ENCODE data around the gene OGFOD1.
"Not testable (repeated sequence)": the region's sequence is repeated elsewhere in the genome, so short reads cannot be mapped to it uniquely, and the experiment has no call there.

The OGFOD1 gene

DNA sequence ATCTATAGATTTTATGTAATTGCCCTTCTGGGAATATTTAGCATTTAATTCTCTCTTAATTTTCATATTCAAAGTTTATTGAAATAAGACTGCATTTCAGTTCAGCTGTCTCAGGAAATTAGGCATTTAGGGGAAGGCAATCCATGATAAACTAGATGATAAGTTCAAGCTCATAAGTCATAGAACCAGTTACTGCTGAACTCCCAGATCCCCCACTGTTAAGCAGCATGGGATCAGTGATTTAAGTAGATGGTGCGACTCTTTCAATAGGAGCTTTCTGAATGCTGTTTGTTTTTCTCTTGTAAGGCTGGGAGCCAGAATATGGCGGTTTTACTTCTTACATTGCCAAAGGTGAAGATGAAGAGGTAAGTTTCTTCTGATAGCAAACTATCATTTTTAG lies 23.8 kb downstream of the OGFOD1 start:
- no peak for DNase-seq (ENCODE audit: low read depth)
- H3K4me3 ChIP-seq (ENCODE audit: low read depth, low read length): no peak overlapping the region

DNA sequence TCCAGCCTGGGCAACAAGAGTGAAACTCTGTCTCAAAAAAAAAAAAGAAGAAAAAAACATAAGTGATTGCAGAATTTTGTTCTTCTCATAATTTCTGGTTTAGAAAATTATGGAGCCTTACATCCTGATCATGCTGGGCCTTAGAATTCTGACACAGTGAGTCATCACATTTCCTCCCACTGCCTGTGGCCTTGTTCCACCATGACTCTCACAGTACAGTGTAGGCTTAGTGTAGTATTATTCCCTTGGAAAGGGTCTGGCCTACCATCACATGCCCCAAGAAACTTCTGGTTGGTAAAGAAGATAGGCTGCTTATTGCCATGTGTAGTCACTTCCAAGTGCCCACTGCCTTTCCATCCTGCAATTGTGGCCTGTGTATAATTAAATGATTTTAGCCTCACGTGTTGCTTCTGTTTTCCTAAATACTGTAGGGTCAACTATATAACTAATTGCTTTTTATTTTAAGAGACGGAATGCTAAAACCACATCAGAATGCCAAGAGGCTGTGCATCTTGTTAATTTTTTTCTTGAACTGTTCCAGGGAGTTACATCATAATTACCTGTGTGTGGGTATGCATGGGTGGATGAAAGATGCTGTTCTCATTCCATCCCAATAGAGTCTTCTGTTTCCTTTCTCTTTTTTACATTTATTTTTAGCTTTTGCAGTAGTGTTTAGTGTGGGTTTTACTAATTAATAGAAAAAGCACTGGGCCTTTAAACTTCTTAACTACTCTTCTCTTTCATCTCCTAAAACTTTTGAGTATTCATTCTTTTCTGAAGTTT lies 25.9 kb downstream of the OGFOD1 start:
- DNase-seq (ENCODE audit: low read depth): peak; percentile 71
- H3K4me3 ChIP-seq (ENCODE audit: low read depth, low read length): no peak overlapping the region

DNA sequence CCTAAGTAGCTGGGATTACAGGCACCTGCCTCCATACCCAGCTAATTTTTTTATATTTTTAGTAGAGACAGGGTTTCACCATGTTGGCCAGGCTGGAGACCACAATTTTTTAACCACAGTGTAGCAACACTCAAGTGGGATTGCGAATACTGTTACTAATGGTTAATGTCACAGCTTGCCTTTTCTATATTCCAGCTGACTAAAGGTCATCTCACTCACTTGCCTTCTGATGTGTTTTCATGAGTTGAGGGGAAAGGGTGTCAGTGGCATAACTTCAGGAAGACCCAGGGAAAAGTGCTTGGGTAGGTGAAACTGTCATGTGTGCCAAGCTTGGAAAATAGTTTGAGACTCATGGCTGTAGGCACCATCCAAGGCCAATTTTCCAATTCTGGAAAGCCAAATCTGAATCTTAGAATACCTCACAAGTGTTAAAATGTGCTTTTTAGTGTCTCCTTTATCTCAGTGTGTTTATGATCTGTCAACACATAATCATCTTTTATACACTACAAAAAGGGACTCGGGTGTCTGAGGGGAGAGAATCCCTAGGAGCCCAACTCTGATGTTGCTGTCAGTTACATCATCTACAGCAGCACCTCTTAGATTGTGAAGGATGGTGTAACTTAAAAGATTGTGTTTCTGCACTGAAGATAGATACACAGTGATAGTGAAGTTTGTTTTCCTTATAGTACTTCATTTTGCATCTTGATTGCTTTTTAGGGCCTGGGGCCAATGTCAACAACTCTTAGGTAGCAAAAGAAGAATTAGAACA lies 27.1 kb downstream of the OGFOD1 start:
- peak; percentile 5 for DNase-seq (ENCODE audit: low read depth)
- H3K4me3 ChIP-seq (ENCODE audit: low read depth, low read length): no peak overlapping the region

DNA sequence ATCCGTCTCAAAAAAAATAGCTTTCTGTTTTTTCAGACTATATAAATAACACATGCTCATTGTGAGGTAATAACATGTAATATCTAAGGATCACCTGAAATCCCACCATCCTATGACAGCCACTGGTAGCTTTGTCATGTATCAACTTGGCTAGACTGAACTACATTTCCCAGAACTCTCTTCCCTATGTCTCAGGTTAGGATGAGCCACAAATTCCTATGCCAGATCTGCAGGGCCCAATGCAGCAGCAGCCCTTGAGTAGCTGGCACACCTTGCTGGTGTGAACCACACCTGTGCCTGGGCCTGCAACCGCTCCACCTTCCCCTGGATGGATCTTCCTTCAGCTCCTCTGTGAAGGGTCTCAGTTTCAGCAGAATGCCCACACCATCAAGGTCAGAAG lies 28.1 kb downstream of the OGFOD1 start:
- DNase-seq (ENCODE audit: low read depth): no peak

DNA sequence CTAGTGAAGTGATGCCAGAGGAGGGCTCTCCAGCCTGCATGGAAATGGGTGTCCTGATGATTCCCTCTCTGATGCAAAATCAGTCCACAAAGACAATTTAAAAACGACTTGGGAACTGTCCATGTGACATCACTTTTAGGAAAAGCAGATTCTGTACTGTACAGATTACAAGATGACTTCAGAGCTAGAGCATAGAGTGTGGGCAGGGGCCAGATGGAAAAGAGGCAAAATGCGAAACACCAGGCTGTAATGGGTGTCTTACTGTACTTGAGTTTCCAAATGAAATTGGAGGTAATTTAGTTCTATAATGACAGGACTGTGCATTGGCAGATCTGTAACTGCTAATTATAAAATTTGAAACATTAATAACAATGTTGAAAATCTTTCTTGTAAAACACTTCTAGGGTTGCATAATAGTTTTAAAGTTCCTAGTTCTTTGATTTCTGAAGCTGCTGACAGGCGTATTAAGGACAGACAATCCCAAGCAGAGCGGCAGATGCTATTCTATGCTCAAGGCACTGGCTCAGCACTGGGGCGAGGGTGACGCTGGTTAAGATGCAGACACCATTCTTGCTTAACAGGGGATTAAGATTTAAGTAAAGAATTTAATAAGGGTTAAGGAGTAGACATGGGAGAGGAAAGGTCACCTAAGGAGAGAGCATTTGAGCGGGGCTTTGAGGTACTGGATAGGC lies 29.6 kb downstream of the OGFOD1 start:
- H3K4me3 ChIP-seq (ENCODE audit: low read depth, low read length): no peak overlapping the region
- DNase-seq (ENCODE audit: low read depth): peak; percentile 3

More for the DNA sequence above, 28.1 kb downstream of the OGFOD1 start:
- H3K4me3 ChIP-seq (ENCODE audit: low read depth, low read length): no peak overlapping the region

DNA sequence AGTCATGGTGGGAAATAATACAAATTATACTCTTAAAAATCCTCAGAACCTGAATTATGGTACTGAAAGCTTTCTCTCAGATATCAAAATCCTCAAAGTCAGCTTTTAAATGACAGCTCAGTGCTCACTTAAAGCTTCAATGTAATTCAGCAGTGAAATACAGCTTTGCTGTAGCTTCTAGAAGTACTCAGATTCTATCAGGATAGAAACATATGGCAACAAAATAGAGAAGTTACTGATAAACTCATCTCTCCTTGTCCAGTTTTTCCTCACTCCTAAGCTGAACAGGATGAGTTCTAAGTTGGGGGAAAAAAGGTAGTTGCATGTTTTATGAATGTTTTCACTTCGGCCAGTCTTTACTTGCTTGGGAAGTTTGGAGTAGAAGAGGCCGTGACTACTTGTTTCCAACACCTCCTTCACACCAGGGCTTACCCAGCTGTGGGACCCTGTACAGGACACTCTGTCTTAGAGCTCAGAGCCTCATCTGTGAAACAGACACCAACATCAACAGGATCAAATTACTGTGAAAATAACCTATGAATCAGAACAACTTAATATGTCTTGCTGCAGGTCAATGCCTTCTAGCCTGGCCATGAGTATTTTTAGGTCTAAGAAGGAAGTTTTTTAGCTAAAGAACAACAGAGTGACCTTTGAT lies 30.2 kb downstream of the OGFOD1 start:
- no peak overlapping the region for H3K4me3 ChIP-seq (ENCODE audit: low read depth, low read length)
- peak; percentile 18 for DNase-seq (ENCODE audit: low read depth)

DNA sequence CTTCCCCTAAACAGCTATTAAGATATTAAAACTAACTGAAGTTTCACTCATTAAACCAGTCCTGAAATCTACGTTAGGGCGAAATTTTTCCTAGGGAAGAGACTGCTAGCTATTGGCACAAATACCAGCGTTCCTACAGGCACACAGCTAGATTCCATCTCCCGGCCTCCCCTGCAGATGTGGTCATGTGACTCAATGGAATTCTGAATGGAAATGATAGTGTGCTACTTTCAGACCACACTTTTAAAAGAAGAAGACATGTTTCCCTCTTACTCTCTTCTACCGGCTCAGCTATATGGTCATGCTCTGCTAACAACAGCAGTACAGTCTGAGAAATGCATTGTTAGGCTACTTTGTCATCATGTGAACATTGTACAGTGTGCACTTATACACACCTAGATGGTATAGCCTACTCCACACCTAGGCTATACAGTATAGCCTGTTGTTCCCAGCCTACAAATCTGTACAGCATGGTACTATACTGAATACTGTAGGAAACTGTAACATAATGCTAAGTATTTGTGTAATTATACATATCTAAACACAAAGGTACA lies 31.4 kb downstream of the OGFOD1 start:
- no peak for DNase-seq (ENCODE audit: low read depth)
- no peak overlapping the region for H3K4me3 ChIP-seq (ENCODE audit: low read depth, low read length)

DNA sequence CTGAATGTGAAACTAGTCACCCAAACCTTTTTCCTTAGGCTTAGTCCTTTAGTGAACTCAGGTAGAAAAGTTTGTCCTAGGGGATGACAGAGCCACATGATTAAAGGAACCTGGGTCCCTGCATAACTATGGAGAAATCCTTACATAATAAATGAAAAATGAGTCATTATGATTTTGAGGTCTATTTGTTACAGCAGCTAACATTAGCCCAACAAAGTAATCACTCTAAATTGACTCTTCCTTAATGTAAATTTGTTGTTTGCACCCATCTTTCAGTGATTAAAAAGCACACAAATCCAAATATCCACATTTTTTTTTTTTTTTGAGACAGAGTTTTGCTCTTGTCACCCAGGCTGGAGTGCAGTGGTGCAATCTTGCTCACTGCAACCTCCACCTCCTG lies 32.0 kb downstream of the OGFOD1 start:
- DNase-seq (ENCODE audit: low read depth): no peak
- no peak overlapping the region for H3K4me3 ChIP-seq (ENCODE audit: low read depth, low read length)

DNA sequence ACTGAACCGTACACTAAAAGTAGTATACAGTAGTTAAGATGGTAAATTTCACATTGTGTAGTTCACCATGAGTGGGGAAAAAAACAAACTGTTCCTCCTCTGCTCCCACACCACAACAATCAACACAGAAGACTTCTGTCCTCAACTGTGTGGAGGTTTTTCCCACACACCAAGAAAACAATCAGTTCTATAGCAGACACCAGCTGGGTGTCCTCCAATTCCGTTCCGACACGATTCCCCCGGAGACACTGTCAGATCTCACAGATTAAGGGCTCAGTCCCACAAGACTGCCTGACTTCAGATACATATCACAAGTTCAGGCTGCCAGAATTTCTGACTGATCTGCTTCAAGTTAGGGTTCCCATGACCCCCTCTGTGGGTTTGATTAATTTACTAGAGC lies 36.7 kb downstream of the OGFOD1 start:
- H3K4me3 ChIP-seq (ENCODE audit: low read depth, low read length): no peak overlapping the region
- DNase-seq (ENCODE audit: low read depth): no peak

DNA sequence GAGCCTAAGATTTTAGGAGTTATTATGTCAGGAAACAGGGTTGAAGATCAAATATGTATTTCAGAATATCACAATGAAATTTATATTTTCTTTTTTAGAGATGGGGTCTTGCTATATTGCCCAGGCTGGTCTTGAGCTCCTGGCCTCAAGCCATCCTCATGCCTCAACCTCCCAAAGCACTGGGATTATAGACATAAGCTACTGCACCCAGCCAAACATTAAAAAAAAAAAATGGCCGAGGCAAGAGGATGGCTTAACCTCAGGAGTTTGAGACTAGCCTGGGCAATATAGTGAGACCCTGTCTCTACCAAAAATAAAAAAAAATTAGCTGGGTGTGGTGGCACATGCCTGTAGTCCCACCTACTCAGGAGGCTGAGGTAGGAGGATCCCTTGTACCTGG lies 37.5 kb downstream of the OGFOD1 start:
- not testable (repeated sequence) for H3K4me3 ChIP-seq (ENCODE audit: low read depth, low read length); DNase-seq (ENCODE audit: low read depth)

DNA sequence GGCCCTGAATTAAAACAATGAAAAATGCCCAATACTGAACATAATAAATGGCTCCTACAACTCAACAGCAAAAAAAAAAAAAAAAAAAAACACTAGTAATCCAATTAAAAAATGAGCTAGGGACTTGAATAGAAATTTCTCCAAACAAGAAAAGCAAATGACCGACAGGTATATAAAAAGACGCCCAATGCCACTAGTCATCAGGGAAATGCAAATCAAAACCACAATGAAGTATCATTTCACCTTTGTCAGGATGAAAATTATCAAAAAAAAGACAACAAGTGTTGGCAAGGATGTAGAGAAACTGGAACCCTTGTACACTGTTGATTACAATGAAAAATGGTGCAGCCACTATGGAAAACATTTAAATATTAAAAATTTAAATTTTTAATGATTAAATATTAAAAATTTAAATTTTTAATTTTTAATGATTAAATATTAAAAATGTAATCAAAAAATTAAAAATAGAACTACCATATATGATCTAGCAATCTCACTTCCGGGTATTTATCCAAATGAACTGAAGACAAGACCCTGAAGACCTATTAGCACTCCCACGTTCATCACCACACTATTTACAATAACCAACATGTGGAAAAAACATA lies 40.4 kb downstream of the OGFOD1 start:
- DNase-seq (ENCODE audit: low read depth): no peak
- H3K4me3 ChIP-seq (ENCODE audit: low read depth, low read length): no peak overlapping the region

DNA sequence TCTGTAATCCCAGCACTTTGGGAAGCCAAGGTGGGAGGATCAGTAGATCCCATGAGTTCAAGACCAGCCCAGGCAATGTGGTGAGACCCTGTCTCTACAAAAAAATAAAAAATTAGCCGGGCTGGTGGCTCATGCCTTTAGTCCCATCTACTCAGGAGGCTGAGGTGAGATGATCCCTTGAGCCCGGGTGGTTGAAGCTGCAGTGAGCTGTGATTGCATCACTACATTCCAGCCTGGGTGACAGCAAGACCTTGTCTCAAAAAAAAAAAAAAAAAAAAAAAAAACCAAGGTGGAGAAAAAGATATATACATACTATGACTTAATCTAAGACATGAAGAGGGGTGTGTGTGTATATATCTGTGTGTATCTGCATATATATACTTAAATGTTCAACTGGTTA lies 41.8 kb downstream of the OGFOD1 start:
- no peak overlapping the region for H3K4me3 ChIP-seq (ENCODE audit: low read depth, low read length)
- DNase-seq (ENCODE audit: low read depth): no peak

DNA sequence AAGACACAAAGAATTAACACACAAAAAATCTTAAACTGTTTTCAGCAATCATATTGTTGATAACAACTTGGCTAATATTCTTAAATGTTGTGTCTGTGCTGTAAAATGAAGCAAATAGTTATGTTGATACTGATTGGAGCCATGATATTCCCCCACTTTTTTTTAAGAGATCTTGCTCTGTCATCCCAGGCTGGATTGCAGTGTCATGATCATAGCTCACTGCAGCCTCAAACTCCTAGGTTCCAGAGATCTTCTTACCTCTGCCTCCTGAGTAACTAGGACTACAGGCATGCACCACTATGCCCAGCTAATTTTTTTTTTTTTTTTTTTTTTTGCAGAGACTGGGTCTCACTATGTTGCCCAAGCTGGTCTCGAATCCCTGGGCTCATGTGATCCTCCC lies 42.5 kb downstream of the OGFOD1 start:
- no peak overlapping the region for H3K4me3 ChIP-seq (ENCODE audit: low read depth, low read length)
- no peak for DNase-seq (ENCODE audit: low read depth)

DNA sequence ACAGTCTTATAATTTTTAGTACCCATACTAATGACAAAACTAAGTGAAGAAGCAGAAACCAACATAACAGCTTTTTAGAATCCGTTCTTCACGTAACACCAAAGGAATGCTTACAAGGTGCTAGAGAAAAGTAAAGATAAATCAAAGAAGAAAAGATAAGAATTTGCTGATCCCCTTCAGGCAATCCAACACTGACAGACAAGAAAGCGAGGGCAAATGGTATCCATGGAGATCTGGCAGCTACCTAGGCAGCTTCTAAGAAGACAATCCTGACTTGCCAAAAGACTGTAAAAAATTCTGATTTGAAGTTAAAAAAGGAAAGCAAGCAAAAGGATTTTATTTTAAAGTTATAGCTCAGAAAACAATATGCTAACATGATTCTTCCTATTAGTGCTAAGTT lies 53.8 kb downstream of the OGFOD1 start:
- no peak for DNase-seq (ENCODE audit: low read depth)
- H3K4me3 ChIP-seq (ENCODE audit: low read depth, low read length): no peak overlapping the region

DNA sequence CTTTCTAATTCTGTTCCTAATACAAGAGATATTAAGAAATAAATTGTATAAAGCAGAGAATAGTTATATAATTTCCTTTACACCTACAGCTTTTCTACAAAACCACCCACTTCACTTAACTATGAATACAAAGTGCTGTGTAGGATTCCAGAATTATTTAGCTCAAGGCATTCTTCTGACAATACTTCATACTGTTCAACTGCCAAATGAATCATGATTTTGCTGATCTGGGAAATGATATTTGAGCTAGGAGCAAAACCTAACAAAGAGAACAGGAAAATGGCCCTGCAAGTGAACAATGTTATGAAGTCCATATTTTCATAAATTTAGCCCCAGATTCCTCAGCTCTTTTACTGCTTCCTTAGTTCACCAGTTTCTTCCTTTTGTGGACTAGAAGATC lies 55.6 kb downstream of the OGFOD1 start:
- no peak for DNase-seq (ENCODE audit: low read depth)
- no peak overlapping the region for H3K4me3 ChIP-seq (ENCODE audit: low read depth, low read length)

DNA sequence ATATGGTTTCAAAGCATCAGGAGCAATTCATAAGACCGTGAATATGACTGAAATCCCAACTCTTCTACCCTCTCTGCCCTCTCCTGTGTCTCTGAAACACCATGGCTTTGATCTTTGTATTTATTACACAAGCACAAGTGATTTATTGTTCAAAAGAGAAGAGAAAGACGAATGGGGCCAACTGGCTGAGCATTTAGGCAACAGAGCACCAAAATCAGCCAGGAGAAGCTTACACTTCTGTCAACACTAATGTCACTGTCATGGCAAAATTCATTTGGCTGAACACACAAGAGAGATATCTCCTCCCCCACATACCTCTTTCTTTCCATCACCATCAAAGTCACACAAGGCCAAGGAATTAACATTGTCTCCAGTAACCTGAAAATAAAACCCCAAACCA lies 59.2 kb downstream of the OGFOD1 start:
- no peak overlapping the region for H3K4me3 ChIP-seq (ENCODE audit: low read depth, low read length)
- no peak for DNase-seq (ENCODE audit: low read depth)

DNA sequence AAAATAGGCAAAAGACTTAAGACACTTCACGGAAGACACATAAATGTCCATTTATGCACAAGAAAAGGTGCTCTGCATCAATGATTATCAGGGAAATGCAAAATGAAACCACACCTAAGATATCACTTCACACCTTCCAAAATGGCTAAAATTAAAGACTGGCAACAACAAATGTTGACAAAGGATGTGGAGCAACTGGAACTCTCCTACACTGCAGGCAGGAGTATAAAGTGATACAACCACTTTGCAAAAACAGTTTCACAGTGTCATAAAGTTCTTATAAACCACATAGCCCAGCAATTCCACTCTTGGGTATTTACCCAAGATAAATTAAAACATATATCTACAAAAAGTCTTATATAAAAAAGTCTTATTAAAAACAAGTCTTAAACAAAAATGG lies 60.7 kb downstream of the OGFOD1 start:
- no peak overlapping the region for H3K4me3 ChIP-seq (ENCODE audit: low read depth, low read length)
- no peak for DNase-seq (ENCODE audit: low read depth)

DNA sequence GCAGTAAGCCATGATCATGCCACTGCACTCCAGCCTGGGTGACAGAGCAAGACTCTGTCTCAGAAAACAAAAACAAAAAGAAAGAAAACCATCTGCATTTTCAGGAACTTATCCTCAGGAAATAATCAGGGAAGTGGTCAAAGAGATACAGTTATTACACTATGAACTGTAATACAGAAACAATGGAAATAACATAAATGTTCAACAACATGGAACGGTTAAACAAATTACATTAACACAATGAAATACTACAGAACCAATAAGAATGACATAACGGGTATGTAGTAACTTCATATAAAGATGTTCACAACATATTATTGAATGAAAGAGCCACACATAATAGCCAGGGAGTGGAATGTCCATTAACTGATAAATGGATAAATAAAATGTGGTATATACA lies 61.7 kb downstream of the OGFOD1 start:
- DNase-seq (ENCODE audit: low read depth): no peak
- no peak overlapping the region for H3K4me3 ChIP-seq (ENCODE audit: low read depth, low read length)

DNA sequence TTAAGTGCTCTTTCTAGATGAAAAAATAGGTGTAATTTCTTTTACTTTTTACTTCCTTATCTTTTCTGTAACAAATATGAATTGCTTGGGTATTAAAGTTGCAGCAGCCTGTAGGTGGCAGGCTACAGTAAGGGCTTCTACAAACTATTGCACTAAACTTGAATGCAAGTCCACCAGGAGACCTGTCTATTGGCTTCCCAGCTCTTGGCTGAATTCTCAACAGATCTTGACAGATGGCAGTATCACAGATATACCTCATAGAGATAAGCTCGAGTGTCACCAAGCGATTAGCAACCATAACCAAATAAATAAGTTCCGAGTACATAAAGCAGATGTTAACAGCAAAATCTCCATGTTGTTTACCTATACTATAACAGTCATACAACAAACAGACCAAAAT lies 62.6 kb downstream of the OGFOD1 start:
- peak; percentile 36 for DNase-seq (ENCODE audit: low read depth)
- no peak overlapping the region for H3K4me3 ChIP-seq (ENCODE audit: low read depth, low read length)

All from skeletal muscle cell (primary cell).